K562 (cell line): Measurements from ENCODE around the gene ICAM1. TPM values are rescaled to one million over a fixed set of nuclear protein-coding genes. Genes with fewer than 3 reads are reported as not detected.

Experiments used
- ERF ChIP-seq: fragments of 450-650 bp; formaldehyde crosslinking; IDR thresholded peaks from 2 replicates; pipeline ENCODE4 v1.4.0; 2020; ENCODE audit warnings: mild to moderate bottlenecking, mixed read lengths
- LARP7 ChIP-seq: fragments of 450-650 bp; IDR thresholded peaks from 2 replicates; pipeline ENCODE4 v1.6.1; 2016
- LCOR ChIP-seq: sonication (generic); formaldehyde crosslinking; IDR thresholded peaks from 2 replicates; pipeline ENCODE4 v1.8.0; 2022; ENCODE audit warnings: mild to moderate bottlenecking, missing genetic modification reagents
- MYNN ChIP-seq, 2 experiments: sonication (generic); formaldehyde crosslinking in 1 of 2; IDR thresholded peaks; 2 replicates each; pipeline versions ENCODE4 v1.5.0 to v1.6.1; 2016 to 2020; ENCODE audit warnings: antibody characterized with exemption in 1 of 2, missing genetic modification reagents in 1 of 2
- NFIC ChIP-seq: fragments of 450-650 bp; IDR thresholded peaks from 2 replicates; pipeline ENCODE4 v1.6.1; 2017; ENCODE audit warnings: mild to moderate bottlenecking, inconsistent platforms
- NFXL1 ChIP-seq: fragments of 450-650 bp; formaldehyde crosslinking; IDR thresholded peaks from 2 replicates; pipeline ENCODE4 v1.4.0; 2021; ENCODE audit warnings: mild to moderate bottlenecking
- NR4A1 ChIP-seq, 2 experiments: fragments of 250-450 bp in 1 of 2; fragments of 450-650 bp in 1 of 2; sonication (Bioruptor Pico) in 1 of 2; IDR thresholded peaks; 2 replicates each; pipeline versions ENCODE4 v1.4.0 to v1.6.1; 2016 to 2020; ENCODE audit warnings: mild to moderate bottlenecking in 2 of 2, missing compliant biosample characterization in 1 of 2, missing genetic modification characterization in 1 of 2, moderate library complexity in 1 of 2
- SETDB1 ChIP-seq: IDR thresholded peaks from one replicate; pipeline ENCODE4 v1.6.1; 2012; ENCODE audit warnings: low read length, control low read depth, inconsistent platforms
- TARDBP ChIP-seq: fragments of 450-650 bp; IDR thresholded peaks from 2 replicates; pipeline ENCODE4 v1.6.1; 2016
- TEAD1 ChIP-seq, 2 experiments: fragments of 450-650 bp in 1 of 2; sonication (generic) in 1 of 2; formaldehyde crosslinking; IDR thresholded peaks; 2 replicates each; pipeline versions ENCODE4 v1.4.0 to v1.8.0; 2020 to 2022; ENCODE audit warnings: mild to moderate bottlenecking in 2 of 2, missing genetic modification reagents in 1 of 2
- TSC22D4 ChIP-seq: fragments of 450-650 bp; IDR thresholded peaks from 2 replicates; pipeline ENCODE4 v1.6.1; 2016; ENCODE audit warnings: missing genetic modification characterization, missing biosample characterization, control low read depth
- ZFP1 ChIP-seq: fragments of 450-650 bp; formaldehyde crosslinking; IDR thresholded peaks from 2 replicates; pipeline ENCODE4 v1.4.0; 2020; ENCODE audit warnings: mild to moderate bottlenecking, mixed read lengths
- polyA plus RNA-seq, 8 experiments: library from polyadenylated mRNA; depleted of rRNA in 4 of 8; stranded (reverse) in 5 of 8; unstranded in 3 of 8; fragments of >200 nt; fragmentation: Nextera tagmentation in 2 of 8; fragmentation: Illumina TruSeq in 1 of 8; extraction: Ambion mirVana in 2 of 8; extraction: Trizol in 1 of 8; gene quantifications; 2 replicates each; pipeline versions ENCODE4 v1.2.1 to v1.2.3, GENCODE V29; 2011 to 2014; ENCODE audit warnings: inconsistent platforms in 1 of 8, missing spikeins in 1 of 8
- total RNA-seq, 7 experiments: library from RNA; depleted of rRNA in 6 of 7; stranded (reverse); fragments of >200 nt in 6 of 7; fragmentation: Illumina TruSeq in 2 of 7; extraction: Trizol in 2 of 7; gene quantifications; 2 replicates each; pipeline versions ENCODE4 v1.2.1 to v1.2.3, GENCODE V29; 2011 to 2021; ENCODE audit warnings: low replicate concordance in 1 of 7
- TF ChIP-seq, protein P1 (sequence below), 2 experiments: fragments of 150-350 bp in 1 of 2; IDR thresholded peaks; 2 replicates each; pipeline ENCODE4 v1.6.1; 2012 to 2016; ENCODE audit warnings: low read depth in 2 of 2, low read length in 2 of 2, mild to moderate bottlenecking in 1 of 2, moderate library complexity in 1 of 2
- TF ChIP-seq, protein P2 (sequence below): sonication (generic); formaldehyde crosslinking; IDR thresholded peaks from 2 replicates; pipeline ENCODE4 v1.8.0; 2022; ENCODE audit warnings: mild to moderate bottlenecking, missing genetic modification reagents
- TF ChIP-seq, protein P3 (sequence below): fragments of 150-350 bp; IDR thresholded peaks from 2 replicates; pipeline ENCODE4 v1.6.1; 2014; ENCODE audit warnings: low read depth, mild to moderate bottlenecking, low read length, borderline replicate concordance

The ICAM1 gene
- total and polyA plus RNA-seq, 9 of the 15 experiments (the other 6 are each of a cell fraction or from before 2014, with no cell fraction given), result 2.3 to 24.4 (median 13.4) TPM

DNA sequence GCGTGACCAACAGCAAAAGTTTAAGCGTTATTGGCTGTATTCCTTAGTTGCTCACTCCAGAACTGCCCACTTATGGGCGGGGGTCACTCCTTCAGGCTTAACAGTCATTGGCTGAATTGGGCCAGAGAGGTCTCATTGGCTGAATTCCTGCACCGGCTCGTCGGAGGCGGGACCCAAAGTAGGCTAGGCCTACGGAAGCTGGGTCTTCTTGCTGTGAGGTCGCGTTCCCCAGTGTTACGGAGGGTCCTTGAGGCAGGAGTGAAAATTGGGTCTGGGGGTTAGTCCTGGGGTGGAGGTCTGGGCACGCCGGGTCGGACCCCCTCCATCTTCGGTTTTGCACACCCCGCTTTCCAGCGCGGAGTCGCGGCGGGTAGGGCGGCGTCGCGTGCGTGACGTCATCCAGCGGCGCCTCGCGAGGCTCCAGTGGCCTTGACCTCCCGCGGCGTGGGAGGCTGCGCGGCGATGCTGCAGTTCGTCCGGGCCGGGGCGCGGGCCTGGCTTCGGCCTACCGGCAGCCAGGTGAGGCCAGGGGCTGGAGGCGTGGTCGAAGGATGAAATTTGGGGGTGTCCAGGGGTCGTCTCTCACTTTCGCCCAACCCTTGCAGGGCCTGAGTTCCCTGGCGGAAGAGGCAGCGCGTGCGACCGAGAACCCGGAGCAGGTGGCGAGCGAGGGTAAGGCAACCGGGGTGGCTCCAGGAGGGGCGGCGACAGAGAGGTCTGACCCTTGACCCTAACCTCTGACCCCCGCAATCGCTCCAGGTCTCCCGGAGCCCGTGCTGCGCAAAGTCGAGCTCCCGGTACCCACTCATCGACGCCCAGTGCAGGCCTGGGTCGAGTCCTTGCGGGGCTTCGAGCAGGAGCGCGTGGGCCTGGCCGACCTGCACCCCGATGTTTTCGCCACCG lies 18.9 kb upstream of the ICAM1 start, which contains the start of gene MRPL4 (continued):
- TF ChIP-seq NR4A1 (CRISPR knock-in tag; IDR thresholded peaks at IDR 0.05) (0 out of 2 replicates have a peak, but pooled peaks have one; percentile 50), NR4A1 (tag; IDR thresholded peaks at IDR 0.05) (peak; percentile 65), NFIC (peak; percentile 60), MYNN (IDR thresholded peaks at IDR 0.05) (no peak), MYNN (CRISPR knock-in tag; IDR thresholded peaks at IDR 0.05) (no peak), TARDBP (0 out of 2 replicates have a peak, but pooled peaks have one; percentile 20), LARP7 (0 out of 2 replicates have a peak, but pooled peaks have one; percentile 15), TSC22D4 (no peak), LCOR (CRISPR knock-in tag) (peak; percentile 87), SETDB1 (peak; percentile 85), ZFP1 (0 out of 2 replicates have a peak, but pooled peaks have one; percentile 10), TEAD1 (CRISPR knock-in tag; IDR thresholded peaks at IDR 0.05) (peak; percentile 40 to 81; a peak in 3 of 4 replicates), ERF (CRISPR knock-in tag) (peak; percentile 59; the same call in 1 of the 2 replicates), NFXL1 (no peak)
- TF ChIP-seq, protein P1, sequence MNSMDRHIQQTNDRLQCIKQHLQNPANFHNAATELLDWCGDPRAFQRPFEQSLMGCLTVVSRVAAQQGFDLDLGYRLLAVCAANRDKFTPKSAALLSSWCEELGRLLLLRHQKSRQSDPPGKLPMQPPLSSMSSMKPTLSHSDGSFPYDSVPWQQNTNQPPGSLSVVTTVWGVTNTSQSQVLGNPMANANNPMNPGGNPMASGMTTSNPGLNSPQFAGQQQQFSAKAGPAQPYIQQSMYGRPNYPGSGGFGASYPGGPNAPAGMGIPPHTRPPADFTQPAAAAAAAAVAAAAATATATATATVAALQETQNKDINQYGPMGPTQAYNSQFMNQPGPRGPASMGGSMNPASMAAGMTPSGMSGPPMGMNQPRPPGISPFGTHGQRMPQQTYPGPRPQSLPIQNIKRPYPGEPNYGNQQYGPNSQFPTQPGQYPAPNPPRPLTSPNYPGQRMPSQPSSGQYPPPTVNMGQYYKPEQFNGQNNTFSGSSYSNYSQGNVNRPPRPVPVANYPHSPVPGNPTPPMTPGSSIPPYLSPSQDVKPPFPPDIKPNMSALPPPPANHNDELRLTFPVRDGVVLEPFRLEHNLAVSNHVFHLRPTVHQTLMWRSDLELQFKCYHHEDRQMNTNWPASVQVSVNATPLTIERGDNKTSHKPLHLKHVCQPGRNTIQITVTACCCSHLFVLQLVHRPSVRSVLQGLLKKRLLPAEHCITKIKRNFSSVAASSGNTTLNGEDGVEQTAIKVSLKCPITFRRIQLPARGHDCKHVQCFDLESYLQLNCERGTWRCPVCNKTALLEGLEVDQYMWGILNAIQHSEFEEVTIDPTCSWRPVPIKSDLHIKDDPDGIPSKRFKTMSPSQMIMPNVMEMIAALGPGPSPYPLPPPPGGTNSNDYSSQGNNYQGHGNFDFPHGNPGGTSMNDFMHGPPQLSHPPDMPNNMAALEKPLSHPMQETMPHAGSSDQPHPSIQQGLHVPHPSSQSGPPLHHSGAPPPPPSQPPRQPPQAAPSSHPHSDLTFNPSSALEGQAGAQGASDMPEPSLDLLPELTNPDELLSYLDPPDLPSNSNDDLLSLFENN (IDR thresholded peaks at IDR 0.05; ENCODE audit: low read depth in 2 of 2, low read length in 2 of 2), result 0 out of 4 replicates have a peak, but pooled peaks of 1 of the 2 experiments have one; percentile 66
- TF ChIP-seq, protein P2, sequence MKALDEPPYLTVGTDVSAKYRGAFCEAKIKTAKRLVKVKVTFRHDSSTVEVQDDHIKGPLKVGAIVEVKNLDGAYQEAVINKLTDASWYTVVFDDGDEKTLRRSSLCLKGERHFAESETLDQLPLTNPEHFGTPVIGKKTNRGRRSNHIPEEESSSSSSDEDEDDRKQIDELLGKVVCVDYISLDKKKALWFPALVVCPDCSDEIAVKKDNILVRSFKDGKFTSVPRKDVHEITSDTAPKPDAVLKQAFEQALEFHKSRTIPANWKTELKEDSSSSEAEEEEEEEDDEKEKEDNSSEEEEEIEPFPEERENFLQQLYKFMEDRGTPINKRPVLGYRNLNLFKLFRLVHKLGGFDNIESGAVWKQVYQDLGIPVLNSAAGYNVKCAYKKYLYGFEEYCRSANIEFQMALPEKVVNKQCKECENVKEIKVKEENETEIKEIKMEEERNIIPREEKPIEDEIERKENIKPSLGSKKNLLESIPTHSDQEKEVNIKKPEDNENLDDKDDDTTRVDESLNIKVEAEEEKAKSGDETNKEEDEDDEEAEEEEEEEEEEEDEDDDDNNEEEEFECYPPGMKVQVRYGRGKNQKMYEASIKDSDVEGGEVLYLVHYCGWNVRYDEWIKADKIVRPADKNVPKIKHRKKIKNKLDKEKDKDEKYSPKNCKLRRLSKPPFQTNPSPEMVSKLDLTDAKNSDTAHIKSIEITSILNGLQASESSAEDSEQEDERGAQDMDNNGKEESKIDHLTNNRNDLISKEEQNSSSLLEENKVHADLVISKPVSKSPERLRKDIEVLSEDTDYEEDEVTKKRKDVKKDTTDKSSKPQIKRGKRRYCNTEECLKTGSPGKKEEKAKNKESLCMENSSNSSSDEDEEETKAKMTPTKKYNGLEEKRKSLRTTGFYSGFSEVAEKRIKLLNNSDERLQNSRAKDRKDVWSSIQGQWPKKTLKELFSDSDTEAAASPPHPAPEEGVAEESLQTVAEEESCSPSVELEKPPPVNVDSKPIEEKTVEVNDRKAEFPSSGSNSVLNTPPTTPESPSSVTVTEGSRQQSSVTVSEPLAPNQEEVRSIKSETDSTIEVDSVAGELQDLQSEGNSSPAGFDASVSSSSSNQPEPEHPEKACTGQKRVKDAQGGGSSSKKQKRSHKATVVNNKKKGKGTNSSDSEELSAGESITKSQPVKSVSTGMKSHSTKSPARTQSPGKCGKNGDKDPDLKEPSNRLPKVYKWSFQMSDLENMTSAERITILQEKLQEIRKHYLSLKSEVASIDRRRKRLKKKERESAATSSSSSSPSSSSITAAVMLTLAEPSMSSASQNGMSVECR (CRISPR knock-in tag), result peak; percentile 98
- TF ChIP-seq, protein P3, sequence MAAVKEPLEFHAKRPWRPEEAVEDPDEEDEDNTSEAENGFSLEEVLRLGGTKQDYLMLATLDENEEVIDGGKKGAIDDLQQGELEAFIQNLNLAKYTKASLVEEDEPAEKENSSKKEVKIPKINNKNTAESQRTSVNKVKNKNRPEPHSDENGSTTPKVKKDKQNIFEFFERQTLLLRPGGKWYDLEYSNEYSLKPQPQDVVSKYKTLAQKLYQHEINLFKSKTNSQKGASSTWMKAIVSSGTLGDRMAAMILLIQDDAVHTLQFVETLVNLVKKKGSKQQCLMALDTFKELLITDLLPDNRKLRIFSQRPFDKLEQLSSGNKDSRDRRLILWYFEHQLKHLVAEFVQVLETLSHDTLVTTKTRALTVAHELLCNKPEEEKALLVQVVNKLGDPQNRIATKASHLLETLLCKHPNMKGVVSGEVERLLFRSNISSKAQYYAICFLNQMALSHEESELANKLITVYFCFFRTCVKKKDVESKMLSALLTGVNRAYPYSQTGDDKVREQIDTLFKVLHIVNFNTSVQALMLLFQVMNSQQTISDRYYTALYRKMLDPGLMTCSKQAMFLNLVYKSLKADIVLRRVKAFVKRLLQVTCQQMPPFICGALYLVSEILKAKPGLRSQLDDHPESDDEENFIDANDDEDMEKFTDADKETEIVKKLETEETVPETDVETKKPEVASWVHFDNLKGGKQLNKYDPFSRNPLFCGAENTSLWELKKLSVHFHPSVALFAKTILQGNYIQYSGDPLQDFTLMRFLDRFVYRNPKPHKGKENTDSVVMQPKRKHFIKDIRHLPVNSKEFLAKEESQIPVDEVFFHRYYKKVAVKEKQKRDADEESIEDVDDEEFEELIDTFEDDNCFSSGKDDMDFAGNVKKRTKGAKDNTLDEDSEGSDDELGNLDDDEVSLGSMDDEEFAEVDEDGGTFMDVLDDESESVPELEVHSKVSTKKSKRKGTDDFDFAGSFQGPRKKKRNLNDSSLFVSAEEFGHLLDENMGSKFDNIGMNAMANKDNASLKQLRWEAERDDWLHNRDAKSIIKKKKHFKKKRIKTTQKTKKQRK, result peak; percentile 29; the same call in 1 of the 2 replicates
